Measurements from ENCODE around the gene NDUFV3.
"Not testable (repeated sequence)": the region's sequence is repeated elsewhere in the genome, so short reads cannot be mapped to it uniquely, and the experiment has no call there.

Gene NDUFV3

GRCh38 chr21:42887326-42887725 is 5.8 kb upstream of the NDUFV3 start:
- DNase-seq (ENCODE audit: low read depth, low spot score), result no peak

- no peak for DNase-seq (ENCODE audit: low read depth, low spot score)
Observed at GRCh38 chr21:42892582-42892930, 553 bp upstream of the NDUFV3 start.

GRCh38 chr21:42900446-42900845 is 7.3 kb downstream of the NDUFV3 start:
- DNase-seq (ENCODE audit: low read depth, low spot score), result no peak

GRCh38 chr21:42903817-42904216 is 10.7 kb downstream of the NDUFV3 start:
- no peak for DNase-seq (ENCODE audit: low read depth, low spot score)

- DNase-seq (ENCODE audit: low read depth, low spot score), result no peak
Observed at GRCh38 chr21:42905195-42905594, 12.1 kb downstream of the NDUFV3 start.

GRCh38 chr21:42906233-42906632 is 13.1 kb downstream of the NDUFV3 start:
- DNase-seq (ENCODE audit: low read depth, low spot score), result no peak

- not testable (repeated sequence) for DNase-seq (ENCODE audit: low read depth, low spot score)
Observed at GRCh38 chr21:42908484-42908883, 15.4 kb downstream of the NDUFV3 start.

GRCh38 chr21:42911920-42912319 is 18.8 kb downstream of the NDUFV3 start:
- DNase-seq (ENCODE audit: low read depth, low spot score), result not testable (repeated sequence)

- DNase-seq (ENCODE audit: low read depth, low spot score), result no peak
Observed at GRCh38 chr21:42913476-42913875, 20.4 kb downstream of the NDUFV3 start.

GRCh38 chr21:42918291-42918690 is 25.2 kb downstream of the NDUFV3 start:
- DNase-seq (ENCODE audit: low read depth, low spot score), result no peak

GRCh38 chr21:42921927-42922326 is 28.8 kb downstream of the NDUFV3 start:
- no peak for DNase-seq (ENCODE audit: low read depth, low spot score)

GRCh38 chr21:42922918-42923317 is 29.8 kb downstream of the NDUFV3 start:
- no peak for DNase-seq (ENCODE audit: low read depth, low spot score)

- peak; percentile 90 for DNase-seq (ENCODE audit: low read depth, low spot score)
Observed at GRCh38 chr21:42923553-42924432, 30.7 kb downstream of the NDUFV3 start.

- no peak for DNase-seq (ENCODE audit: low read depth, low spot score)
Observed at GRCh38 chr21:42924433-42924751, 31.3 kb downstream of the NDUFV3 start.

GRCh38 chr21:42925114-42925926 is 32.2 kb downstream of the NDUFV3 start, which contains the start of gene ERVH48-1:
Gene ERVH48-1 (minus strand): TSS chr21:42925630. CDS start chr21:42919006, 6,624 bp downstream.
- no peak for DNase-seq (ENCODE audit: low read depth, low spot score)

- not testable (repeated sequence) for DNase-seq (ENCODE audit: low read depth, low spot score)
Observed at GRCh38 chr21:42927474-42928200, 34.5 kb downstream of the NDUFV3 start.

GRCh38 chr21:42929969-42930368 is 36.9 kb downstream of the NDUFV3 start:
- no peak for DNase-seq (ENCODE audit: low read depth, low spot score)

GRCh38 chr21:42931560-42932235 is 38.6 kb downstream of the NDUFV3 start:
- DNase-seq (ENCODE audit: low read depth, low spot score), result no peak

- DNase-seq (ENCODE audit: low read depth, low spot score), result not testable (repeated sequence)
Observed at GRCh38 chr21:42932378-42933136, 39.4 kb downstream of the NDUFV3 start.

- not testable (repeated sequence) for DNase-seq (ENCODE audit: low read depth, low spot score)
Observed at GRCh38 chr21:42933137-42933970, 40.2 kb downstream of the NDUFV3 start.

Measured in astrocyte of the hippocampus (primary cell).